HG03457 (cell line): Measurements from ENCODE around the gene IGFBP2.

Experiments
- ATAC-seq: cut with Tn5 transposase; IDR thresholded peaks from one replicate; pipeline ENCODE4 v1.9.1; 2021; ENCODE audit warnings: moderate number of reproducible peaks; ENCODE audit not compliant: unreplicated experiment

The IGFBP2 gene

DNA sequence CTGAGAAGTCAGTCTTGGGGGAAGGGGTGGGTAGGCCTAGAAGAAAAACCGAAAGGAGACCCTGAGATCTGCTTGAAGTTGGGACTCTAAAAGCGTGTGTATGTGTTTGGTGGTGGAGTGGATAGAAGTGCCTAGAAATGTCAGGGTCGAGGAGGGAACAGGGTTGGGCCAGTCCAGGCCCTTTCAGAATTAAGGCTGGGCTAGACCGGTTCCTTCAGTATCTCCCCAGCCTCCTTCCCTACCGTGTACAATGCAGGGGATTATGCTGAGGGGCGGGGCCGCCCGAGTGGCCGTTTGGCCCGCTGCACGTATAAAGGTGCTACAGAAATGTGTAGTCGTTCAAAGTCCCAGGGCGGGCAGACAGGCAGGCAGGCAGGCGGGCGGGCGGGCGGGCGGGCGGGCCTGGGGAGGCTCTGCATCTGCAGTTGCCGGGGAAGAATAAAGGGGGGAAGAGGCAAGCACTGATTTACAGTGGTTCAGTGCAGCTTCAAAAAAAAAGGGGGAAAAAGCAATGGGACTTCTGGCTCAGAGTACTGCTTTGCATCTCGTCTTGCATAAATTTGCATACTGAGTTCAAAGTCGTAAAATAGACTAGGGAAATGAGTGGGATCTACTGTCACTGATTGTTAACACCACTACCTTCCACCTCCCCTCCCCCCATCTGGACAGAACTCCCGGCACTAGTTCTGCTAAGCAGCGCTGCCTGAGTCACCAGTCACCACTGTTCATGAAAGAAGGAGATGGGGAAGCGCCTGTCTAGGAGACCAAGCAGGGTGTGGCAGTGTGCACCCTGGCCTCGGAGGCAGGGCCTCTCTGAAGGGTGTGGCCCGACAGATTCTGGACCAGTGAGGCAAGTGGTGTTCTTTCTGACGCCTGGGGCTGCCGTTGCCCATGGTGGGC, 3.6 kb downstream of the IGFBP2 start:
- ATAC-seq = no peak

GRCh38 chr2:216637472-216637871, 4.3 kb downstream of the IGFBP2 start:
- ATAC-seq = no peak

- ATAC-seq = no peak
Observed at GRCh38 chr2:216643986-216644659, 10.9 kb downstream of the IGFBP2 start.

DNA sequence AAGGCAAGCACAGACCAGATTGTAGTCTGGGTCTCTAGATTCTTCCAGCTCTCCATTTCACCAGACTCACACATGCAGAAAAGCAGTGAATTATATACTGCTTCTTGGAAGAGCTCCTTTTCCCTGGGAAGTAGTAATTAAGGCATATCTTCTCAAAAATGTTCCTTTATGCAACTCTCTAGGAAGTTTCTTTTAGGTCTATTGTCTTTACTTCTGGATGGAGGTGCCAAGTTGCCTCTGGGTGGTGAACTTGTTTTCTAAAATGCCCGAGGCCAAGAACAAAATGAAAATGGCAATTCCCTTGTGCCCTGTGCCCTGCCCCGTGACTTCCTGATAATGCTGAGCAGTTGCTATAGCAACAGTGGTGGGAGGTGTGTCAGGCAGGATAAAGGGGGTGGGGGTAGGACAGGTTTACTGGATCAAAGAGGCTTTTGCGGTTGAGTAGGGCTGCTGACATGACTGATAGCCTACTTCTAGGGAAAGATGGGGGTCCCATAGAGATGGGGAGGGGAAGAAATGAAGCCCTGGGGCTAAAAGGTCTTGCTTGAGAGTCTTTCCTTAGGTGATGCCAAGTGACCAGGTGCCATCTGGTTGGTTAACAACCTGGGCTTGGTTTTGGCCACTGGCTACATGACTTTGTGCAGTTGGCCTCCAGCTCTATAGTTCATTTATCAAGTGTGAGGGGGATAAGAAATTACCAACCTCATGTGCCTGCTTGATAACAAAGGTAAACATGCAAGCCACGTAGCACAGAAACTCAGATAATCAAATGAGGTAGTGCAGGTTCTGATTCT, 11.8 kb downstream of the IGFBP2 start:
- no peak for ATAC-seq

DNA sequence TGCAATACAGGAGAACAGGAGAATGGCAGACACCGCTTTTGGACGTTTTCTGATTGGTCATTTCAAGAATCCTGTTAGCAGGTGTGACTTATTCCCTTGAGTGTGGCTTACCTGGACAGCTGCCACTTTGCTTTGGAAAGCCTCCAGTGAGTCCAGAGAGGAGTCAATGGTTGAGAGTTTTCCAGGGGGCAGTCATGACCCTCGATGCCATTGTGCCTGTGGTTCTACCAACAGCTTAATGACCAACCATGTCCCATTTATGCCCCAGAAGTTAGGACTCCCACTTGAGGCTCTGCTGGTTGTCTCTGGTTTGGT, 12.4 kb downstream of the IGFBP2 start:
- ATAC-seq = no peak

- ATAC-seq = no peak
Observed at GRCh38 chr2:216646116-216646515, 12.9 kb downstream of the IGFBP2 start.

GRCh38 chr2:216648105-216648504, 14.9 kb downstream of the IGFBP2 start:
- no peak for ATAC-seq

- no peak for ATAC-seq
Observed at GRCh38 chr2:216649574-216649973, 16.4 kb downstream of the IGFBP2 start.

- no peak for ATAC-seq
Observed at GRCh38 chr2:216650626-216651257, 17.5 kb downstream of the IGFBP2 start.

DNA sequence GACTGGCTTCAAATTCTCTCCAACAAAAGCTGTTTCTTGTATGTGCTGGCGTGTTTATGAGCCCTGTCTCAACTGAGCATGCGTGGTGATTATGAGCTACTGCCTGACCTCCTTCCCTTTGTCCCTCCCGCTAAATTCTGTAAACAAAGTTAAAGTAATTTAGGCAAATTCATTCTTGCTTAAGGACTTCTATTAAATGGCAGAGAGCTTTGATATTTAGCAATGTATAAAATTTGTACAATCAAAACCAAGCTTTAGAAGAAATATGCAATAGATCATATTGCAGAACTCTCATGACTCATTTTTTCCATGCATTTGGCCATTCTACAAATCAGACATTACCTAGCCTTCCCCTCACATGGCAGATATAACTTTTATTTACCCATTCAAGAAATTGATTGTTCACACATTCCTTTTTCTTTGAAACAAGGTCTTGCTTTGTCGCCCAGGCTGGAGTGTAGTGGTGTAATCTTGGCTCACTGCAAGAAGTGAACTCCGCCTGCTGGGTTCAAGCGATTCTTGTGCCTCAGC, 18.2 kb downstream of the IGFBP2 start:
- no peak for ATAC-seq

DNA sequence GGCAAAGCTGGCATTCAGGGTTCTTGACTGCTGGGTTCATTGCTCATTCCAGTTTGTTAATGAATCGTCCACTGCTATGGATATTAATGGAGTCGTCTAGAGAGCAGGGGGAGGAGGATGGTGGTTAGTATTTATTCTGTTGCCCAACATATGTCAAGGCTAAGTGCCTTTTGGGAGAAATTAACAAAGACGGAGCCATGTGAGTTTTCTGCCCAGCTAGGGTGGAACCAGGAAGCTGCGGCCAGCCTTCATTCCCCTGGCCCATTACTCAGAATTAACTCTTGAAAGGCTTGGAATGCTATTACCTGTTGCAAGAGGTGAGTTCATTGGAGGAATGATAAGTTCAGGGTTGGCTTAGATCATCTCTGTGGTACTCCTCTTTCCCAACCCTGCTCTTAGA, 19.3 kb downstream of the IGFBP2 start:
- no peak for ATAC-seq

DNA sequence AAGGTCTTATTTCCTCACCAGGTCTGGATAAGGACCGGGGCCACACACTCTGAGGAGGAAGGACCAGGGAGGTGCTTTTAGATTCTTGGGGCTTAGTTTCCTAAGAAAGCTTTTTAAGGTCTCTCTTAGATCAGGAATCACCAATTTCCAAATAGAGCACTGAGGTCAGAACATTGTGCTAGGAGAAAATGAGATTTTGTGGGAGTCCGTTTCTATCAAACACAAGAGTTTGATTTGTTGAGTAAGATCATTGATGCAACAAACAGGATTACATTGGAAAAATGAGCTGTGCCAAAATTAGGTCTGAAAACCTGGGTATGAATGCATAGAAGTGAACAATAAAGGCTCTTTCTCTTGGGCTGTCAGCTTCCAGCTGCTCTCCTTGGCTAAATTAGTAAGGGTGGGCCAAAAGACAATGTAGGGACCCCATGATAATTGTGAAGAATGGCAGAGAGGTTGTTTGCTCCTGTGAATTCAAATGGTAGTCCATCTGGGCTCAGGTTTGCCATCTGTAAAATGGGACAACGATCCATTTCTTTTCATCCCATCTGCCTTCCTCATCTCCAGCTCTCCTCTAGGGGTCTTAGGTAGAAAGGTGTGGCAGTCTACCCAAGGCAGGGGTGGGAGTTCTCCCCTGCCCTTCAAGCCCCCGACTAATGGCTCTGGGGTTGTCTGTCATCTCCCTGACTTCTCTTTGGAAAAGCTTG, 20.0 kb downstream of the IGFBP2 start:
- ATAC-seq = no peak

- ATAC-seq = no peak
Observed at GRCh38 chr2:216653931-216654365, 20.7 kb downstream of the IGFBP2 start.

GRCh38 chr2:216654528-216655052, 21.4 kb downstream of the IGFBP2 start:
- no peak for ATAC-seq

DNA sequence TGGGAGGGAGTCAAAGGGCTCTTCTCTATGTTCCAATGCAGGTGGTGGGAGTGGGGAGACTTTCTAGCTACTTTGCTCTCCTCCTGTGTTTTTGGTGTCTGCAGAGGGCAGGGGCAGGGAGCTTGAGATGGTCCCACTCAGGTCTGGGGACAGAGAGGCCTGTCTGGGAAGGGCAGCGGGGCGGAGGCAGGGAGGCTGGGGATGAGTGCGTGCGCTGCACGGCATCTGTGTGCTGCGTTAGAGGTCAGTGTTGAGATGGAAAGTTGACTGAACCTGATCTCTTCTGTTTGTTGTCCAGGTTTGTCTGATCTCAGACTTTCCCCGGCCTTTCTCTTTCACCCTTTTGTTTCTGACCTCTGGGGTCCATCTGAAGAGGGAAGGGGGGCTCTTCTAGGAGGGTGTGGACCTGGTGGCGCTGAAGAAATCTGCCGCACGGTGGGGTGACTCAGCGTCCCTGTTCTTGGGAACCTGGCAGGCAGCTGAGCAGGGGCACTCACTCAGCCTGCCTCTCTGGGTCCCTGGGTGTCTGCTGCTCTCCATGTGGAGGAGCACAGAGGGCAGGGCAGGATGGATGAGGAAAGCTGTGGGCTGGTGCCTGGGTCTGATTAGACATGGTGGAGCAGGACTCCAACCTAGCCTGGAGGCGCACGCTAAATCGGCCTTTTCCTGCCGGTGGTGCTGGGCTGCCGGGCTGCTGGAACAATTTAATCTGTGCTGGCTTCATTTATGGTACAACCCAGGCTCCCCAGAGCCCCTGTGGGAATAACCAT, 24.1 kb downstream of the IGFBP2 start:
- ATAC-seq = no peak

GRCh38 chr2:216657980-216658379, 24.8 kb downstream of the IGFBP2 start:
- no peak for ATAC-seq

DNA sequence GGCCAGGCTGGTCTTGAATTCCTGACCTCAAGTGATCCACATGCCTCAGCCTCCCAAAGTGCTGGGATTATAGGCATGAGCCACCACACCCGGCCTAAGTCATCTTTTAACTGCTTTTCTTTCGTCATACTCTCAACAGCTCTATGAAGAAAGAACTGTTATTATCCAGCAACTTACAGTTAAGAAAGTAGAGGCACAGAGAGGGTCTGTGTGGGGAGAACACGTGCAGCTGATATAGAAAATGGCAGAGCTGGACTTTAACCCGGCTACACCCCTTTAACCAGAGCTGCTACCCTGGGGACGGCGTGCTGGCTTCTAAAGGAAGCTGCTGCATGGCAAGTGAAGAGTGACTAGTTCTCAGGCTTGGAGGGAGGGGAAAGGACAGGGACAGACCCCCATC, 25.5 kb downstream of the IGFBP2 start:
- ATAC-seq = no peak

DNA sequence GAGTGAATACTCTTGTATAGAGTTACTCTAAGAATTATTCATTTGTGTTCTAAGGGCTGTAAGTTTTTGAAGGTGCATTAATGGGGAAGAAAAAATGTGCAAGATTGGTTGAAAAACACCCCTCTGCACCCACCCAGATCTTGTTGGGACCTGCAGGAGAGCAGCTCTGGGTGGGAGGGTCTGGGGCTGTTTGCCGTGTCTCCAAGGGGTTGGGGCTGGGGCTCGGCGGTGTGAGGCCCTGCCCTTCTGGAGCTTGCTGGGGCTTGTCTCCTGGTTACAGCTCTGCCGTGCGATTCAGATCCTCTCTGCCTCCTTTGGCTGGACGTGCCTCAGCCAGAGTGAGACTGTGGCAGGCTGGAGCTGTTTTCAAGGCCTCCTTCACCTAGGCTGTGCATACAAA, 26.1 kb downstream of the IGFBP2 start:
- no peak for ATAC-seq

DNA sequence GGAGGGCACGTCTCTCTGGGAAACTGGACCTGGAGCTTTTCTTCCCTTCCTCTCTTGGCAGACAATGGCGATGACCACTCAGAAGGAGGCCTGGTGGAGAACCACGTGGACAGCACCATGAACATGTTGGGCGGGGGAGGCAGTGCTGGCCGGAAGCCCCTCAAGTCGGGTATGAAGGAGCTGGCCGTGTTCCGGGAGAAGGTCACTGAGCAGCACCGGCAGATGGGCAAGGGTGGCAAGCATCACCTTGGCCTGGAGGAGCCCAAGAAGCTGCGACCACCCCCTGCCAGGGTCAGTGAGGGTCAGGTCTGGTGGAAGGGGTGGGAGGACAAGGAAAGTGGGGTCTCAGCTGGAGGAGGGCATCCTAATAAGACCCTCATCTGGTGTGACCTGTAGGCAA, 27.3 kb downstream of the IGFBP2 start:
- ATAC-seq = no peak
